ENCODE data around the gene VSIG10L. TPM values are rescaled to one million over a fixed set of nuclear protein-coding genes. Genes with fewer than 3 reads are reported as not detected.

The VSIG10L gene
- total RNA-seq, 1 experiment from 2014 or later, result 0.58 TPM

DNA sequence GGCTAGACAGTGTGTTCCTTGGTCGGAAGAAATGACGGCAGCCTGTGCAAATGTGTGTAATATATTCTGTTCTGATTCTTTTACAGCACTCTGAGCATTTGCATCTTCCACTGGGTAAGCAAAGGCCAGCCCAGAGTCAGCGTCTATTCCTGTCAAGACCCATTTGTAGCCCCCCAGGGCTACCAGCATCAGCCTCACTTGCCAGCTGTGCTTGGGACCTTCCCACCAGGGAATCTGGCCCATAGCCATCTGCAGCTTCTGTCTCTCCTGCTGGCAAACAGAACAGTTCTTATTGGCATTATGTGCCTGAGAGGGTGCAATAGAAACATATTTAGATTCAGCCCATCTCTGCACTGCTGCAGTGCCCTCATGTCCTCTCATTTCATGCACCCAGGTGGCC is 36.5 kb downstream of the VSIG10L start:
- Mint-ChIP-seq H3K27me3 (ENCODE audit: insufficient read depth, unreplicated experiment) (no peaks in the 10 kb centered on the region), H3K27ac (ENCODE audit: low read depth, unreplicated experiment) (no peak overlapping the region), H3K4me1 (ENCODE audit: insufficient read depth, unreplicated experiment) (no peaks in the 10 kb centered on the region), H3K9me3 (ENCODE audit: unreplicated experiment) (peaks cover 44% of the 10 kb centered on the region), H3K36me3 (ENCODE audit: insufficient read depth, unreplicated experiment) (no peaks in the 10 kb centered on the region), H3K4me3 (ENCODE audit: unreplicated experiment) (no peak overlapping the region)
- intact Hi-C loops (cut with micrococcal nuclease), result no loop called here
- ChIA-PET CTCF (interaction anchor here (0.6 kb wide), 1 partner anchor 88 kb away, joined by 5 read pairs; no protein-coding TSS in a partner anchor), POLR2A (no interaction called here)
- TF ChIP-seq, protein P1, sequence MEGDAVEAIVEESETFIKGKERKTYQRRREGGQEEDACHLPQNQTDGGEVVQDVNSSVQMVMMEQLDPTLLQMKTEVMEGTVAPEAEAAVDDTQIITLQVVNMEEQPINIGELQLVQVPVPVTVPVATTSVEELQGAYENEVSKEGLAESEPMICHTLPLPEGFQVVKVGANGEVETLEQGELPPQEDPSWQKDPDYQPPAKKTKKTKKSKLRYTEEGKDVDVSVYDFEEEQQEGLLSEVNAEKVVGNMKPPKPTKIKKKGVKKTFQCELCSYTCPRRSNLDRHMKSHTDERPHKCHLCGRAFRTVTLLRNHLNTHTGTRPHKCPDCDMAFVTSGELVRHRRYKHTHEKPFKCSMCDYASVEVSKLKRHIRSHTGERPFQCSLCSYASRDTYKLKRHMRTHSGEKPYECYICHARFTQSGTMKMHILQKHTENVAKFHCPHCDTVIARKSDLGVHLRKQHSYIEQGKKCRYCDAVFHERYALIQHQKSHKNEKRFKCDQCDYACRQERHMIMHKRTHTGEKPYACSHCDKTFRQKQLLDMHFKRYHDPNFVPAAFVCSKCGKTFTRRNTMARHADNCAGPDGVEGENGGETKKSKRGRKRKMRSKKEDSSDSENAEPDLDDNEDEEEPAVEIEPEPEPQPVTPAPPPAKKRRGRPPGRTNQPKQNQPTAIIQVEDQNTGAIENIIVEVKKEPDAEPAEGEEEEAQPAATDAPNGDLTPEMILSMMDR (IDR thresholded peaks at IDR 0.05; ENCODE audit: unreplicated experiment), result no peak
- no peak for DNase-seq (ENCODE audit: unreplicated experiment)
- BruUV-seq (replicated peaks), result no TSS peak

DNA sequence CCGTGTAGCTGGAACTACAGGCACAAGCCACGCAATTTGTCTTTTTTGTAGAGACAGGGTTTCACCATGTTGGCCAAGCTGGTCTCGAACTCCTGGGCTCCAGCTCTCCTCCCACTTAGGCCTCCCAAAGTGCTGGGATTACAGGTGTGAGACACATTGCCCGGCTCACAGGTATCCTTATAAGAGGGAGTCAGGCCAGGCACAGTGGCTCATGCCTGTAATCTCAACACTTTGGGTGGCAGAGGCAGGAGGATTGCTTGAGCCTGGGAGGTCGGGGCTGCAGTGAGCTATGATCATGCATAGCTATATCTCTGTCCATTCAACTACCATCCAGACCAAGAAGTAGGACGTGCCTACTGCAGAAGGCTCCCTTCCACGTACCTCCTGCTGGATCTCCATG is 40.7 kb downstream of the VSIG10L start:
- Mint-ChIP-seq H3K36me3 (ENCODE audit: insufficient read depth, unreplicated experiment) (no peaks in the 10 kb centered on the region), H3K27me3 (ENCODE audit: insufficient read depth, unreplicated experiment) (no peaks in the 10 kb centered on the region), H3K4me3 (ENCODE audit: unreplicated experiment) (no peak overlapping the region), H3K27ac (ENCODE audit: low read depth, unreplicated experiment) (no peak overlapping the region), H3K9me3 (ENCODE audit: unreplicated experiment) (peaks cover 15% of the 10 kb centered on the region), H3K4me1 (ENCODE audit: insufficient read depth, unreplicated experiment) (no peaks in the 10 kb centered on the region)
- POLR2A ChIA-PET, result no interaction called here
- BruUV-seq (replicated peaks), result no TSS peak
- TF ChIP-seq, protein P1 (IDR thresholded peaks at IDR 0.05; ENCODE audit: unreplicated experiment), result no peak
- CTCF ChIA-PET, result interaction anchor here (0.9 to 1.3 kb wide), 2 partner anchors 9 to 37 kb away, joined by 4 to 5 read pairs; no protein-coding TSS in a partner anchor
- intact Hi-C loops (cut with micrococcal nuclease), result no loop called here
- DNase-seq (ENCODE audit: unreplicated experiment), result no peak

DNA sequence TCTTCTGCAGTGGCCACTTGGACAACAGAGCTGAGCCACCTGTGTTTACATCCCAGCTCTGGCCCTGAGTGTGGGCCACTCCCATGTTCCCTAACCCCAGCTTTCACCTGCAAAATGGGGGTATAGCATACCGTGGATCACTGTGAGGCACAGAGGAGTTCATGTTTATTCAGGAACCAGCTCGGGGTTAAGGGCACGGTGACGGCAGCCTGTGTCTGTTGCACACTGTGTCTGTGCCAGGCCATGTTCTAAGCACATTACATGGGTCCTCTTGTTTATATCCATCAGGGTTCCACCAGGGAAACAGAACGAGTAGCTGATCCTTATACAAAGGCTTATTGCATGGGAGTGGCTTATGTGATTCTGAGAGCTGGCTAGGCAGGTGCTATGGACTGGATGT is 44.5 kb downstream of the VSIG10L start:
- no TSS peak for BruUV-seq (replicated peaks)
- TF ChIP-seq, protein P1 (IDR thresholded peaks at IDR 0.05; ENCODE audit: unreplicated experiment), result no peak
- no peak for DNase-seq (ENCODE audit: unreplicated experiment)
- no peak overlapping the region for H3K4me3 Mint-ChIP-seq (ENCODE audit: unreplicated experiment)
- H3K9me3 Mint-ChIP-seq (ENCODE audit: unreplicated experiment), result peaks cover 12% of the 10 kb centered on the region
- H3K4me1 Mint-ChIP-seq (ENCODE audit: insufficient read depth, unreplicated experiment), result no peaks in the 10 kb centered on the region
- H3K36me3 Mint-ChIP-seq (ENCODE audit: insufficient read depth, unreplicated experiment), result no peaks in the 10 kb centered on the region
- H3K27me3 Mint-ChIP-seq (ENCODE audit: insufficient read depth, unreplicated experiment), result no peaks in the 10 kb centered on the region
- no peak overlapping the region for H3K27ac Mint-ChIP-seq (ENCODE audit: low read depth, unreplicated experiment)
- CTCF ChIA-PET, result interaction anchor here (0.5 kb wide), 1 partner anchor 566 kb away, joined by 3 read pairs; no protein-coding TSS in a partner anchor
- POLR2A ChIA-PET, result no interaction called here
- intact Hi-C loops (cut with micrococcal nuclease), result no loop called here

DNA sequence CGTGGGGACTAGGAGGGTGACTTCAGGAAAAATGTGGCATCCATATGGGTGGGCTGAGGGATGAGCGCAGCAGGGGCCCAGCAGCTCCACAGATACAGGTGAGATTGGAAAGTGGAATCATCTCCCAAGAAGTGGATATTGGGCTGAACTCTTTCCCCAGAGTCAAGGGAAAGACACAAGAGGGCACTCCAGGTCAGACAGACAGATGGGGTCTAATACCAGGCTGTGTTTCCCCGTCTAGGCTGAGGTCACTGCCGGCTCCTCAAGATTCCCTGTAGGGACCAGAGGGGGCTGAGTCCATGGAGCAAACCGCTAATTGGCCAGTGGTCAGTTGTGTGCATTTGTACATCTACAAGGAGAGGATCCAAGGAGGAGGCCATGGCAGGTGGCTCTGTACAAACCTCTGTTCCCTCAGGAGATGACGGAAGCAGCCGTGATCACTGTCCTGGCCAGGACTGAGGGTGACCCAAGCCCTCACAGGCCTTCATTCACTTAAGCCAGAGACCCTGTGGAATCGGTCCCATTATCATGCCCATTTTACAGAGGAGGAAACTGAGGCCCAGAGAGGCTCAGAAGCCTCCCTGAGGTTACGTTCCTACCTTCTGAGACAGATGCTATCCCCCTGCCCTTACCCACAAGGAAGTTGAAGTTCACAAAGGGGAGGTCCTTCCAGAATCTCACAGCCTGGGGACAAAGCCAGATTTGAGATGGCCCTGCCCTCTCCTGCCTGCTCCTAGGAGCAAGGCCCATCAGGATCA is 45.4 kb downstream of the VSIG10L start:
- no peak for DNase-seq (ENCODE audit: unreplicated experiment)
- H3K9me3 Mint-ChIP-seq (ENCODE audit: unreplicated experiment), result peaks cover 20% of the 10 kb centered on the region
- TF ChIP-seq, protein P1 (IDR thresholded peaks at IDR 0.05; ENCODE audit: unreplicated experiment), result no peak
- H3K27ac Mint-ChIP-seq (ENCODE audit: low read depth, unreplicated experiment), result no peak overlapping the region
- intact Hi-C loops (cut with micrococcal nuclease), result no loop called here
- H3K4me1 Mint-ChIP-seq (ENCODE audit: insufficient read depth, unreplicated experiment), result no peaks in the 10 kb centered on the region
- H3K27me3 Mint-ChIP-seq (ENCODE audit: insufficient read depth, unreplicated experiment), result no peaks in the 10 kb centered on the region
- BruUV-seq (replicated peaks), result no TSS peak
- no peaks in the 10 kb centered on the region for H3K36me3 Mint-ChIP-seq (ENCODE audit: insufficient read depth, unreplicated experiment)
- H3K4me3 Mint-ChIP-seq (ENCODE audit: unreplicated experiment), result no peak overlapping the region
- POLR2A ChIA-PET, result no interaction called here
- CTCF ChIA-PET, result interaction anchor here (0.9 kb wide), 1 partner anchor 150 kb away, joined by 4 read pairs; no protein-coding TSS in a partner anchor
